A549 (cell line): ENCODE measurements around the gene SPSB1.

Experiments used
- JUNB ChIP-seq: fragments of >200 bp; sonication (Bioruptor Twin); formaldehyde crosslinking; IDR thresholded peaks from 2 replicates; pipeline ENCODE4 v1.6.1; 2016
- KDM1A ChIP-seq: fragments of 200-600 bp; sonication (generic); IDR thresholded peaks from 2 replicates; pipeline ENCODE4 v1.6.1; 2016; ENCODE audit warnings: low read depth, mild to moderate bottlenecking
- MAZ ChIP-seq: fragments of 150-350 bp; IDR thresholded peaks from 2 replicates; pipeline ENCODE4 v1.6.1; 2014; ENCODE audit warnings: antibody characterized with exemption, low read depth, low read length, borderline replicate concordance
- POLR2AphosphoS2 ChIP-seq: conservative IDR thresholded peaks from 2 replicates; pipeline ENCODE4 v1.6.1; 2012; ENCODE audit warnings: low read length, improper control_type of control experiment, inconsistent platforms
- TP53 ChIP-seq: fragments of 250-450 bp; sonication (Bioruptor Pico); IDR thresholded peaks from 2 replicates; pipeline ENCODE4 v1.5.0; 2021; ENCODE audit warnings: mild to moderate bottlenecking, moderate library complexity
- TF ChIP-seq, protein P1 (sequence below): fragments of >200 bp; sonication (Bioruptor Twin); formaldehyde crosslinking; IDR thresholded peaks from 3 replicates; pipeline ENCODE4 v1.5.1; 2016
- TF ChIP-seq, protein P2 (sequence below): IDR thresholded peaks from 2 replicates; pipeline ENCODE4 v1.6.1; 2012

DNA sequence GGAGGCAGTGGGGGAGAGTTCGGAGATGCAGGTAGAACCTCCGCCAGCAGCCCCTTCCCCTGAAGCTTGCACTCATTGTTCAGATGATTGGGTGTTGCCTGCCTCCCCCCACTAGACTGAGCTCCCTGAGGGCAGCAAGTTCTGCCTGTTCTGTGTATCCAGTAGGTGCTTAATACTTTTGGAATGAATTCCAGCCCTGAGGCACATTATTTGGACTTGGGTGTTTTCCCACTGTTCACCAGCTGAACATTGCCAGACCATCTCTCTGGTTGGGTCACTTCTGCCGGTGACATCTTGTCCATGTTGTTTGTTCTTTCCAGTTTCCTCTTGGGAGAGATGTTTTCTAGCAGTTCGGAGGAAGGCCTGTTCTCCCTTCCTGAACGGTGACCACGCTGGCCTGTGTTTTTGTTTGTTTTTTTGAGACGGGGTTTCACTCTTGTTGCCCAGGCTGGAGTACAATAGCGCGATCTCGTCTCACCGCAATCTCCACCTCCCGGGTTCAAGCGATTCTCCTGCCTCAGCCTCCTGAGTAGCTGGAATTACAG, 48.7 kb downstream of the SPSB1 start:
- TF ChIP-seq KDM1A (no peak), TP53 (CRISPR knock-in tag) (no peak), JUNB (no peak), MAZ (no peak), POLR2AphosphoS2 (no peak)
- TF ChIP-seq, protein P1, sequence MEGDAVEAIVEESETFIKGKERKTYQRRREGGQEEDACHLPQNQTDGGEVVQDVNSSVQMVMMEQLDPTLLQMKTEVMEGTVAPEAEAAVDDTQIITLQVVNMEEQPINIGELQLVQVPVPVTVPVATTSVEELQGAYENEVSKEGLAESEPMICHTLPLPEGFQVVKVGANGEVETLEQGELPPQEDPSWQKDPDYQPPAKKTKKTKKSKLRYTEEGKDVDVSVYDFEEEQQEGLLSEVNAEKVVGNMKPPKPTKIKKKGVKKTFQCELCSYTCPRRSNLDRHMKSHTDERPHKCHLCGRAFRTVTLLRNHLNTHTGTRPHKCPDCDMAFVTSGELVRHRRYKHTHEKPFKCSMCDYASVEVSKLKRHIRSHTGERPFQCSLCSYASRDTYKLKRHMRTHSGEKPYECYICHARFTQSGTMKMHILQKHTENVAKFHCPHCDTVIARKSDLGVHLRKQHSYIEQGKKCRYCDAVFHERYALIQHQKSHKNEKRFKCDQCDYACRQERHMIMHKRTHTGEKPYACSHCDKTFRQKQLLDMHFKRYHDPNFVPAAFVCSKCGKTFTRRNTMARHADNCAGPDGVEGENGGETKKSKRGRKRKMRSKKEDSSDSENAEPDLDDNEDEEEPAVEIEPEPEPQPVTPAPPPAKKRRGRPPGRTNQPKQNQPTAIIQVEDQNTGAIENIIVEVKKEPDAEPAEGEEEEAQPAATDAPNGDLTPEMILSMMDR: no peak
- TF ChIP-seq, protein P2, sequence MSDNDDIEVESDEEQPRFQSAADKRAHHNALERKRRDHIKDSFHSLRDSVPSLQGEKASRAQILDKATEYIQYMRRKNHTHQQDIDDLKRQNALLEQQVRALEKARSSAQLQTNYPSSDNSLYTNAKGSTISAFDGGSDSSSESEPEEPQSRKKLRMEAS: no peak
